ENCODE measurements around the gene CCBE1. TPM values are rescaled to one million over a fixed set of nuclear protein-coding genes. Genes with fewer than 3 reads are reported as not detected.

The CCBE1 gene
- total and polyA plus RNA-seq, 9 of the 15 experiments (the other 6 are each of a cell fraction or from before 2014, with no cell fraction given) = 0.20 TPM; not detected in 8

GRCh38 chr18:59619816-59620215 is 77.4 kb downstream of the CCBE1 start:
- WGBS (ENCODE audit: insufficient coverage, low coverage, missing lambda C conversion rate) = 0% methylated on average over 3 of the region's 3 CpGs
- no peak overlapping the region for H3K4me2 ChIP-seq (ENCODE audit: insufficient read depth, low read length)
- ChIA-PET POLR2A (no interaction called here), CTCF (ENCODE audit: low intra/inter-chr PET ratio) (no interaction called here)
- no peaks in the 10 kb centered on the region for H3K36me3 ChIP-seq (ENCODE audit: control insufficient read depth, insufficient read depth, low read length)
- FAIRE-seq (no peak), DNase-seq (ENCODE audit: extremely low read depth in 1 of 4, low spot score in 3 of 4) (no peak), ATAC-seq (no peak)
- H3K4me1 ChIP-seq (replicated peaks in 1 of 2; ENCODE audit: control insufficient read depth in 2 of 2, insufficient read depth in 2 of 2, low read length in 2 of 2) = no peaks in the 10 kb centered on the region
- H3K79me2 ChIP-seq (ENCODE audit: control insufficient read depth, insufficient read depth, low read length) = no peaks in the 10 kb centered on the region
- BruUV-seq (replicated peaks) = no TSS peak
- H3K27me3 ChIP-seq (ENCODE audit: control insufficient read depth in 2 of 2, insufficient read depth in 2 of 2, low read length in 2 of 2) = no peaks in the 10 kb centered on the region
- no peak overlapping the region for H3K27ac ChIP-seq (ENCODE audit: extremely low read depth, low read depth, low read length)
- H2AFZ ChIP-seq (ENCODE audit: low read depth, low read length) = no peak overlapping the region
- H3K9me1 ChIP-seq (ENCODE audit: control insufficient read depth, insufficient read depth, low read length) = no peaks in the 10 kb centered on the region
- TF ChIP-seq ZHX1 (conservative IDR thresholded peaks at IDR 0.05; ENCODE audit: low read length) (no peak), NUFIP1 (IDR thresholded peaks at IDR 0.05; ENCODE audit: partially characterized antibody) (no peak), CREB3L1 (IDR thresholded peaks at IDR 0.05; ENCODE audit: borderline replicate concordance, low read depth) (no peak), HDAC3 (IDR thresholded peaks at IDR 0.05; ENCODE audit: borderline replicate concordance, partially characterized antibody) (no peak), NFE2L1 (tag; IDR thresholded peaks at IDR 0.05; ENCODE audit: borderline replicate concordance, low read depth) (no peak), ATF7 (IDR thresholded peaks at IDR 0.05) (no peak), ZNF311 (CRISPR knock-in tag; IDR thresholded peaks at IDR 0.05) (no peak)
- intact Hi-C loops (cut with micrococcal nuclease) (no loop called here), in situ Hi-C loops (cut with MboI) (no loop called here)
- H4K20me1 ChIP-seq (replicated peaks; ENCODE audit: control insufficient read depth, insufficient read depth, low read length) = no peaks in the 10 kb centered on the region
- no peak overlapping the region for H3K4me3 ChIP-seq
- no peak overlapping the region for H3K9ac ChIP-seq (ENCODE audit: insufficient read depth in 1 of 2, low read depth in 2 of 2, low read length in 2 of 2)
- H3K9me3 ChIP-seq (replicated peaks; ENCODE audit: control insufficient read depth, insufficient read depth, low read depth, low read length) = no peaks in the 10 kb centered on the region
